Ascending aorta (tissue), 2 donors: ENCODE data around the gene OR2V2. TPM values are rescaled to one million over a fixed set of nuclear protein-coding genes. Genes with fewer than 3 reads are reported as not detected.

Source experiments
- DNase-seq, 2 donors: peaks; one replicate each; pipeline ENCODE4 v3.0.0-alpha.2; 2019; ENCODE audit warnings: low spot score in 2 of 2
- H3K27ac ChIP-seq, 2 donors: fragments of 200-600 bp; sonication (generic); one replicate each; pipeline ENCODE4 v1.5.1; 2016 to 2017; ENCODE audit warnings: mild to moderate bottlenecking in 1 of 2
- H3K27me3 ChIP-seq: fragments of 200-600 bp; sonication (generic); one replicate; pipeline ENCODE4 v1.5.1; 2017
- H3K36me3 ChIP-seq, 2 donors: fragments of 200-600 bp; sonication (generic); one replicate each; pipeline ENCODE4 v1.5.1; 2016
- H3K4me1 ChIP-seq, 2 donors: fragments of 200-600 bp; sonication (generic); one replicate each; pipeline ENCODE4 v1.5.1; 2016 to 2017; ENCODE audit warnings: mild to moderate bottlenecking in 1 of 2
- H3K4me3 ChIP-seq, 2 donors: fragments of 200-600 bp; sonication (generic); one replicate each; pipeline ENCODE4 v1.5.1; 2016 to 2017; ENCODE audit warnings: mild to moderate bottlenecking in 1 of 2
- H3K9me3 ChIP-seq, 2 donors: fragments of 200-600 bp; sonication (generic); one replicate each; pipeline ENCODE4 v1.5.1; 2016
- intact Hi-C: fragments of 100-400 bp; cut with DNase I; formaldehyde crosslinking; loops from one replicate; pipeline ENCODE4 v1.15.1; 2023
- total RNA-seq: library from RNA; depleted of rRNA; stranded (reverse); fragments of >200 nt; gene quantifications from one replicate; pipeline ENCODE4 v1.1.0, GENCODE V29; 2016
- TF ChIP-seq, protein P1 (sequence below), 3 experiments: fragments of 200-600 bp in 2 of 3; fragments of 450-650 bp in 1 of 3; sonication (generic) in 2 of 3; IDR thresholded peaks; one replicate each; pipeline ENCODE4 v1.5.1; 2016 to 2019; ENCODE audit warnings: antibody characterized with exemption in 3 of 3, mild to moderate bottlenecking in 1 of 3, moderate library complexity in 1 of 3

The OR2V2 gene
- total RNA-seq, 1 donor from 2014 or later, result not detected

DNA sequence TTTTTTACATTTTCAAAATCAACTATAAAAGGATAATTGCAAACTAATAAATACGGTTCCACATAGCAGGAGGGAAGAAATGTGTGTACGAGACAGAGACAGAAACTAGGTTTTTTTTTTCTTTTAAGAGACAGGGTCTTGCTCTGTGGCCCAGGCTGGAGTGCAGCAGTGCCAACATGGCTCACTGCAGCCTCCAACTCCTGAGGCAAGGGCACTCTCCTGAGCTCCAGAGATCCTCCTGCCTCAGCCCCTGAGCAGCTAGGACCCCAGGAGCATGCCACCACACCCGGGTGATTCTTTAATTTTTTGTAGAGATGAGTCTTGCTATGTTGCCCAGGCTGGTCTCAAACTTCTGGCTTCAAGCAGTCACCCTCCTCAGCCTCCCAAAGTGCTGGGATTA is 14.3 kb upstream of the OR2V2 start:
- TF ChIP-seq, protein P1, sequence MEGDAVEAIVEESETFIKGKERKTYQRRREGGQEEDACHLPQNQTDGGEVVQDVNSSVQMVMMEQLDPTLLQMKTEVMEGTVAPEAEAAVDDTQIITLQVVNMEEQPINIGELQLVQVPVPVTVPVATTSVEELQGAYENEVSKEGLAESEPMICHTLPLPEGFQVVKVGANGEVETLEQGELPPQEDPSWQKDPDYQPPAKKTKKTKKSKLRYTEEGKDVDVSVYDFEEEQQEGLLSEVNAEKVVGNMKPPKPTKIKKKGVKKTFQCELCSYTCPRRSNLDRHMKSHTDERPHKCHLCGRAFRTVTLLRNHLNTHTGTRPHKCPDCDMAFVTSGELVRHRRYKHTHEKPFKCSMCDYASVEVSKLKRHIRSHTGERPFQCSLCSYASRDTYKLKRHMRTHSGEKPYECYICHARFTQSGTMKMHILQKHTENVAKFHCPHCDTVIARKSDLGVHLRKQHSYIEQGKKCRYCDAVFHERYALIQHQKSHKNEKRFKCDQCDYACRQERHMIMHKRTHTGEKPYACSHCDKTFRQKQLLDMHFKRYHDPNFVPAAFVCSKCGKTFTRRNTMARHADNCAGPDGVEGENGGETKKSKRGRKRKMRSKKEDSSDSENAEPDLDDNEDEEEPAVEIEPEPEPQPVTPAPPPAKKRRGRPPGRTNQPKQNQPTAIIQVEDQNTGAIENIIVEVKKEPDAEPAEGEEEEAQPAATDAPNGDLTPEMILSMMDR (IDR thresholded peaks at IDR 0.05), result no peak
- intact Hi-C loops, result no loop called here
- Histone ChIP-seq H3K4me1 (no peaks in the 10 kb centered on the region), H3K9me3 (no peaks in the 10 kb centered on the region), H3K27me3 (no peaks in the 10 kb centered on the region), H3K4me3 (no peak overlapping the region), H3K36me3 (no peaks in the 10 kb centered on the region), H3K27ac (no peak overlapping the region)
- DNase-seq, result no peak

DNA sequence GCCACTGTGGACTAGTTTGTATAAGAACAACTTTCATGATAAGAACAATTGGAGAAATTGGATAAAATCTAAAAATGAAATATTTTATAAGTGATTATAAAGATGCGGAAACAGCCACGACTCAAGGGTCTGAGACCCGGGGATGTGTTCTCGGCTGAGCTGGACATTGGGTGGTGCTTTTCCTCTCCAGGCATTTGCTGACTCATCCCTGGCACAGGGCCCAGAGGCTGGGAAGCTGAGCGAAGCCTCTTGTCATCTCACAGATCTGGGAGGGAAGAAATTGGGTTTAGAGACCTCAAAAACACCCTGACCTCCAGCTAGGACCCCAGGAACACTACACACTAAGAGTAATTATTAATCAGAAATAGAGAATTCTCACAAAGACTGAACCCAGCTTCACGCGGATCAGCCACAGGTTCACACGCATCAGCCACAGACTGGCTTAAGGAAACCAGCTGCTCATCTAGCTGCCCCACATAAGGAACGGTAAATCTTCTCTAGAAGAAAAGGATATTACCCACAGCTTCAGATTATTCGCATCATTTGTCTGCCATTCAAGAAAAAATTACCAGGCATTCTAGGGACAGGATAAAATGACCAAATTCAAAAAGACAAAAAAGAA is 13.7 kb upstream of the OR2V2 start:
- H3K27me3 ChIP-seq, result no peaks in the 10 kb centered on the region
- H3K4me3 ChIP-seq, result no peak overlapping the region
- no peaks in the 10 kb centered on the region for H3K9me3 ChIP-seq
- intact Hi-C loops, result no loop called here
- H3K36me3 ChIP-seq, result no peaks in the 10 kb centered on the region
- TF ChIP-seq, protein P1 (IDR thresholded peaks at IDR 0.05), result no peak
- no peaks in the 10 kb centered on the region for H3K4me1 ChIP-seq
- peak in 1 of 2 donors; percentile 72 for DNase-seq
- H3K27ac ChIP-seq, result no peak overlapping the region

DNA sequence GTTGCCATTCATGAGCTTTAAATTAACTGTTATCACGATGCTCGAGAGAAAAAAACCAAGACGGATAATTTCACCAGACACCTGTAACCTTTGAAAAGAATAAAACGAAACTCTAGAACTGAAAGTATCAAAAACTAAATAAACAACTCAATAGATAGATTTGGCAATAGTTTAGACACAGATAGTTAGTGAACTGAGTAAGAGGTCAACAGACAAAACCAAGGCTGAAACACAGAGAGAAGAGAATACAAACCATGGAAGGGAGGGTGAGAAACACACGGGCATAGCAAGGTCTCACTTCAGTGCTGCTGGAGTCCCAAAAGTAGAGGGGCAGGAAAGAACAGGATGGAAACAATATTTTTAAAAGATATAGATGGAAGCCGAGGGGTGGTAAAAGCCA is 13.1 kb upstream of the OR2V2 start:
- intact Hi-C loops, result no loop called here
- TF ChIP-seq, protein P1 (IDR thresholded peaks at IDR 0.05), result no peak
- Histone ChIP-seq H3K4me3 (no peak overlapping the region), H3K27ac (no peak overlapping the region), H3K27me3 (no peaks in the 10 kb centered on the region), H3K4me1 (no peaks in the 10 kb centered on the region), H3K9me3 (no peaks in the 10 kb centered on the region), H3K36me3 (no peaks in the 10 kb centered on the region)
- DNase-seq, result no peak

DNA sequence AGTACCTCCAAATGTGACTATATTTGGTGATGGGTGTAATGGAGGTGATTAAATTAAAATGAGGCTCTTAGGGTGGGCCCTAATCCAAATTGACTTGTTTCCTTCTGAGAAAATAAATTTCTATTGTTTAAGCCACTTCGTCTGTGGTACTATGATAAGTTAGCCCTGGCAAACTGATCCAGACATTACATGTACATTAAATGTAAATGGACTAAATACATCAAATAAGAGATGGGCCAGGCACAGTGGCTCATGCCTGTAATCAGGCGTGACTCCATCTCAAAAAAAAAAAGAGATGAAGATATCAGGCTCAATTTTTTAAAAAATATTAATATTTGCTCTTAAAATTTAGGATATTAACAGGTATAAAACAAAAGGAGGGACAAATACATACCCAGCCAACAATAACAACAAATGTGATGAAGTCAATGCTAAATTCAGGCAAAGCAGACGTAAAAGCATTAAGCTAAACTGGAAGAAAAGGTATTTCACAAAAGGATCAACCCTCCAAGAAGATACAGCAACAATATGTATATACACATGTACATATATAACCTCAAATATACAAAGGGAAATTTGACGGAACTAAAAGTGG is 10.9 kb upstream of the OR2V2 start:
- H3K9me3 ChIP-seq, result no peaks in the 10 kb centered on the region
- TF ChIP-seq, protein P1 (IDR thresholded peaks at IDR 0.05), result no peak
- H3K27ac ChIP-seq, result no peak overlapping the region
- H3K27me3 ChIP-seq, result no peaks in the 10 kb centered on the region
- H3K36me3 ChIP-seq, result no peaks in the 10 kb centered on the region
- no peak overlapping the region for H3K4me3 ChIP-seq
- no peaks in the 10 kb centered on the region for H3K4me1 ChIP-seq
- no peak for DNase-seq
- intact Hi-C loops, result no loop called here

DNA sequence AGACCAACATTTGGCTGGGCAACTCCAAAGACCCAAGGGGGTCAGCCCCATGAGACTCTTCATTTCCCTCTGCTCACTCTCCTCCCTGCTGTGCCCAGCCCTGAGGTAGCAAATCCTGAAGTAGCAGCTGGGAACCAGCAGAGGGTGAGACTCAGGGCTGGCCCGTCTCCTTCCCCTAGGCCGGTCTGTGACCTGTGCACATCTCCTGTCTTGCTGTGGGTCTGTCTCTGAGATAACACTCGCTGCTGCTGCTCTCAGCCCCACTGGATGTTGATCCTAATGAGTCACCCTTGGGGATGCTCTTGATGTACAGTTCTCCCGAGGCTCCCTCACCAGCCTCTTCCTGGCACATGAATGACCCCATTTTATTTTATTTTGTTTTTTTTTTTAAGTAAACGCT is 9.1 kb upstream of the OR2V2 start:
- no peaks in the 10 kb centered on the region for H3K4me1 ChIP-seq
- no peaks in the 10 kb centered on the region for H3K36me3 ChIP-seq
- intact Hi-C loops, result no loop called here
- no peak for DNase-seq
- no peak overlapping the region for H3K4me3 ChIP-seq
- H3K27me3 ChIP-seq, result no peaks in the 10 kb centered on the region
- TF ChIP-seq, protein P1 (IDR thresholded peaks at IDR 0.05), result no peak
- H3K27ac ChIP-seq, result no peak overlapping the region
- H3K9me3 ChIP-seq, result no peaks in the 10 kb centered on the region
